Esophagus muscularis mucosa (tissue), 4 donors: ENCODE results near the gene KMO.

Experiments
- CTCF ChIP-seq, 3 experiments: fragments of 200-600 bp in 2 of 3; fragments of 450-650 bp in 1 of 3; sonication (generic) in 2 of 3; IDR thresholded peaks; one replicate each; pipeline ENCODE4 v1.5.1; 2017 to 2019; ENCODE audit warnings: antibody characterized with exemption in 3 of 3, mild to moderate bottlenecking in 2 of 3, moderate library complexity in 1 of 3
- EP300 ChIP-seq: sonication (generic); formaldehyde crosslinking; IDR thresholded peaks from one replicate; pipeline ENCODE4 v1.6.1; 2017; ENCODE audit warnings: antibody characterized with exemption
- POLR2A ChIP-seq: fragments of 450-650 bp; IDR thresholded peaks from one replicate; pipeline ENCODE4 v1.6.1; 2017; ENCODE audit warnings: antibody characterized with exemption, moderate library complexity, mild to moderate bottlenecking, low read depth
- POLR2AphosphoS5 ChIP-seq, 2 donors: sonication (generic); formaldehyde crosslinking; IDR thresholded peaks; one replicate each; pipeline ENCODE4 v1.6.1; 2017; ENCODE audit warnings: antibody characterized with exemption in 2 of 2

- no peak for TF ChIP-seq CTCF (IDR thresholded peaks at IDR 0.05)
- no peak for TF ChIP-seq POLR2A
- no peak for TF ChIP-seq EP300
- no peak for TF ChIP-seq POLR2AphosphoS5 (IDR thresholded peaks at IDR 0.05)
These were observed 110.4 kb downstream of the KMO start for GRCh38 chr1:241642593-241642944.
